GM23338 (cell line): ENCODE results near the gene KMT2C. TPM values are rescaled to one million over a fixed set of nuclear protein-coding genes. Genes with fewer than 3 reads are reported as not detected.

Experiments used
- ATAC-seq: fragments of 200-7000 bp; cut with Tn5 transposase; 3 replicates; pipeline ENCODE4 v1.9.1; 2020
- DNase-seq: peaks from one replicate; pipeline ENCODE4 v3.0.0-alpha.2; 2015; ENCODE audit warnings: low spot score
- H2AFZ ChIP-seq: fragments of 200-600 bp; sonication (generic); 2 replicates; pipeline ENCODE4 v1.8.0; 2016; ENCODE audit warnings: antibody characterized with exemption, mild to moderate bottlenecking, moderate library complexity
- H3F3A ChIP-seq: fragments of 200-600 bp; sonication (generic); replicated peaks from 2 replicates; pipeline ENCODE4 v1.8.0; 2017; ENCODE audit warnings: antibody characterized with exemption, mixed run types, low read depth
- H3K27ac ChIP-seq: fragments of 200-600 bp; sonication (generic); 2 replicates; pipeline ENCODE4 v1.6.1; 2016; ENCODE audit warnings: low read depth
- H3K27me3 ChIP-seq: fragments of 200-600 bp; sonication (generic); 2 replicates; pipeline ENCODE4 v1.8.0; 2016; ENCODE audit warnings: mild to moderate bottlenecking, mixed run types, moderate library complexity; ENCODE audit not compliant: insufficient read depth
- H3K36me3 ChIP-seq: fragments of 200-600 bp; sonication (generic); 2 replicates; pipeline ENCODE4 v1.8.0; 2016; ENCODE audit warnings: mild to moderate bottlenecking; ENCODE audit not compliant: insufficient read depth
- H3K4me1 ChIP-seq: fragments of 200-600 bp; sonication (generic); 2 replicates; pipeline ENCODE4 v1.8.0; 2016; ENCODE audit warnings: mild to moderate bottlenecking, moderate library complexity; ENCODE audit not compliant: insufficient read depth
- H3K4me2 ChIP-seq: fragments of 200-600 bp; sonication (generic); 2 replicates; pipeline ENCODE4 v1.7.1; 2017; ENCODE audit warnings: mixed run types
- H3K4me3 ChIP-seq: fragments of 200-600 bp; sonication (generic); 2 replicates; pipeline ENCODE4 v1.6.1; 2016; ENCODE audit warnings: mixed run types
- H3K79me2 ChIP-seq: fragments of 200-600 bp; sonication (generic); replicated peaks from 2 replicates; pipeline ENCODE4 v1.8.0; 2017; ENCODE audit warnings: mild to moderate bottlenecking; ENCODE audit not compliant: insufficient read depth
- H3K9me2 ChIP-seq: fragments of 200-600 bp; sonication (generic); 2 replicates; pipeline ENCODE4 v1.8.0; 2017; ENCODE audit not compliant: insufficient read depth
- H4K20me1 ChIP-seq: fragments of 200-600 bp; sonication (generic); replicated peaks from 2 replicates; pipeline ENCODE4 v1.8.0; 2017; ENCODE audit warnings: mild to moderate bottlenecking; ENCODE audit not compliant: insufficient read depth
- H3K27ac Mint-ChIP-seq: 2 replicates; pipeline ENCODE4 v1.8.0; 2020; ENCODE audit warnings: inconsistent platforms, mild to moderate bottlenecking, moderate library complexity, mixed read lengths
- H3K27me3 Mint-ChIP-seq: 3 replicates; pipeline ENCODE4 v1.8.0; 2022; ENCODE audit warnings: low read depth, mild to moderate bottlenecking, moderate library complexity, mixed read lengths, inconsistent platforms; ENCODE audit not compliant: insufficient read depth, poor library complexity
- H3K36me3 Mint-ChIP-seq: 3 replicates; pipeline ENCODE4 v1.8.0; 2021; ENCODE audit warnings: low read depth, mild to moderate bottlenecking, inconsistent platforms, moderate library complexity, mixed read lengths
- H3K4me1 Mint-ChIP-seq: 3 replicates; pipeline ENCODE4 v1.8.0; 2020; ENCODE audit warnings: mild to moderate bottlenecking, inconsistent platforms, mixed read lengths
- H3K4me3 Mint-ChIP-seq: 3 replicates; pipeline ENCODE4 v1.8.0; 2021; ENCODE audit warnings: moderate library complexity, mild to moderate bottlenecking, inconsistent platforms, mixed read lengths
- H3K9me3 Mint-ChIP-seq: 3 replicates; pipeline ENCODE4 v1.8.0; 2020; ENCODE audit warnings: moderate library complexity, mild to moderate bottlenecking, inconsistent platforms, mixed read lengths
- EZH2 ChIP-seq: fragments of 200-600 bp; sonication (generic); IDR thresholded peaks from one replicate; pipeline ENCODE4 v1.8.0; 2017; ENCODE audit warnings: antibody characterized with exemption, mild to moderate bottlenecking, low read depth; ENCODE audit not compliant: unreplicated experiment
- EZH2phosphoT487 ChIP-seq: fragments of 200-600 bp; sonication (generic); IDR thresholded peaks from one replicate; pipeline ENCODE4 v1.8.1; 2018; ENCODE audit warnings: antibody characterized with exemption; ENCODE audit not compliant: unreplicated experiment
- JUNB ChIP-seq: IDR thresholded peaks from one replicate; pipeline ENCODE4 v1.6.1; 2016; ENCODE audit warnings: antibody characterized with exemption; ENCODE audit not compliant: unreplicated experiment
- STAT1 ChIP-seq: IDR thresholded peaks from one replicate; pipeline ENCODE4 v1.6.1; 2016; ENCODE audit warnings: antibody characterized with exemption; ENCODE audit not compliant: unreplicated experiment
- ZNF114 ChIP-seq: fragments of 250-450 bp; sonication (Bioruptor Pico); IDR thresholded peaks from 2 replicates; pipeline ENCODE4 v1.5.0; 2020; ENCODE audit warnings: mild to moderate bottlenecking, moderate library complexity
- polyA plus RNA-seq: library from polyadenylated mRNA; unstranded; fragments of >200 nt; fragmentation: Nextera tagmentation; extraction: Ambion mirVana; gene quantifications from 2 replicates; pipeline ENCODE4 v1.2.1, GENCODE V29; 2016
- total RNA-seq: library from RNA; depleted of rRNA; stranded (reverse); fragments of >200 nt; shearing (Covaris generic); gene quantifications from 2 replicates; pipeline ENCODE4 v1.2.3, GENCODE V29; 2014
- TF ChIP-seq, protein P1 (sequence below): IDR thresholded peaks from 2 replicates; pipeline ENCODE4 v1.6.1; 2016; ENCODE audit warnings: antibody characterized with exemption
- TF ChIP-seq, protein P2 (sequence below): fragments of 250-450 bp; sonication (Bioruptor Pico); IDR thresholded peaks from 2 replicates; pipeline ENCODE4 v1.5.0; 2020; ENCODE audit warnings: mild to moderate bottlenecking, moderate library complexity

KMT2C gene
- total and polyA plus RNA-seq, 2 experiments from 2014 or later: 11.4 to 39.0 TPM

DNA sequence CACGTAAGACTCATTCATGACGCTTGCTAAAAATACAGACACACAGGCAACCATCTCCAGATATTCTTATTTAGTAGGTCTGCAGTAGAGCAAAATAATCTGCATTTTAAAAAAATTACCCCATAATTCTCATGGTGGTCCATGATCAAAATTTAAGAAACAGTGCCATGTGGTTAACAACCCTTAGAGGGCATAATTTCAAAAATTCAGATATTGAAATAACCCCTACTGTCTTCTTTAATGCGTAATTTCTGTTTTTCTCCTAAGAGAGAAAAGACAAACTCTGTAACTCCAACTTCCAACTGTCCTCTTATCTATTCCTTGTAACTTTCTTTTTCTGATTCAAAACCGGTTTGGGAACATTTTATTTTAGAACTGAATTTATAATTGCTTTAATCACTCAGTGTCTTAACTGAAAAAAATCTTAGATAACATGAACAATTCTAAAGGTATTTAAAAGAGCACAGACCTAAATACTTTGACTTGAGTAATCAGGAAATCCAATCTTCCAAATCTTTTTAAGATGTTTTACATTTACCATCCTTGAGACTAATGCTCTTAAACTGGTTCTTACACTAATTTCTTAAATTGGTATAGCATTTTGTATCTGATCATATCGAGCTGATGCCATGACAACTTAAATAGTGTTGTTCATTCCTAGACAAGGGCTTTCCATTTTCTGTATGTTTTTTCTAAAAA is 262.3 kb downstream of the KMT2C start:
- Histone ChIP-seq H3K27ac (no peak overlapping the region), H4K20me1 (no peaks in the 10 kb centered on the region), H3F3A (no peaks in the 10 kb centered on the region), H3K27me3 (no peaks in the 10 kb centered on the region), H3K4me2 (no peak overlapping the region), H3K36me3 (peaks cover 8% of the 10 kb centered on the region; the same call in 1 of the 2 replicates), H3K79me2 (no peaks in the 10 kb centered on the region), H3K4me1 (no peaks in the 10 kb centered on the region), H3K9me2 (no peaks in the 10 kb centered on the region), H2AFZ (no peak overlapping the region), H3K4me3 (no peak overlapping the region)
- DNase-seq (no peak), ATAC-seq (no peak)
- H3K36me3 Mint-ChIP-seq: peaks cover 14% of the 10 kb centered on the region; the same call in 2 of the 3 replicates
- no peaks in the 10 kb centered on the region for H3K27me3 Mint-ChIP-seq
- no peaks in the 10 kb centered on the region for H3K4me1 Mint-ChIP-seq
- no peaks in the 10 kb centered on the region for H3K9me3 Mint-ChIP-seq
- no peak overlapping the region for H3K4me3 Mint-ChIP-seq
- TF ChIP-seq STAT1: no peak
- TF ChIP-seq, protein P1, sequence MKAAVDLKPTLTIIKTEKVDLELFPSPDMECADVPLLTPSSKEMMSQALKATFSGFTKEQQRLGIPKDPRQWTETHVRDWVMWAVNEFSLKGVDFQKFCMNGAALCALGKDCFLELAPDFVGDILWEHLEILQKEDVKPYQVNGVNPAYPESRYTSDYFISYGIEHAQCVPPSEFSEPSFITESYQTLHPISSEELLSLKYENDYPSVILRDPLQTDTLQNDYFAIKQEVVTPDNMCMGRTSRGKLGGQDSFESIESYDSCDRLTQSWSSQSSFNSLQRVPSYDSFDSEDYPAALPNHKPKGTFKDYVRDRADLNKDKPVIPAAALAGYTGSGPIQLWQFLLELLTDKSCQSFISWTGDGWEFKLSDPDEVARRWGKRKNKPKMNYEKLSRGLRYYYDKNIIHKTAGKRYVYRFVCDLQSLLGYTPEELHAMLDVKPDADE: no peak
- no peak for TF ChIP-seq EZH2phosphoT487
- TF ChIP-seq ZNF114 (CRISPR knock-in tag): no peak
- TF ChIP-seq EZH2: no peak
- TF ChIP-seq, protein P2, sequence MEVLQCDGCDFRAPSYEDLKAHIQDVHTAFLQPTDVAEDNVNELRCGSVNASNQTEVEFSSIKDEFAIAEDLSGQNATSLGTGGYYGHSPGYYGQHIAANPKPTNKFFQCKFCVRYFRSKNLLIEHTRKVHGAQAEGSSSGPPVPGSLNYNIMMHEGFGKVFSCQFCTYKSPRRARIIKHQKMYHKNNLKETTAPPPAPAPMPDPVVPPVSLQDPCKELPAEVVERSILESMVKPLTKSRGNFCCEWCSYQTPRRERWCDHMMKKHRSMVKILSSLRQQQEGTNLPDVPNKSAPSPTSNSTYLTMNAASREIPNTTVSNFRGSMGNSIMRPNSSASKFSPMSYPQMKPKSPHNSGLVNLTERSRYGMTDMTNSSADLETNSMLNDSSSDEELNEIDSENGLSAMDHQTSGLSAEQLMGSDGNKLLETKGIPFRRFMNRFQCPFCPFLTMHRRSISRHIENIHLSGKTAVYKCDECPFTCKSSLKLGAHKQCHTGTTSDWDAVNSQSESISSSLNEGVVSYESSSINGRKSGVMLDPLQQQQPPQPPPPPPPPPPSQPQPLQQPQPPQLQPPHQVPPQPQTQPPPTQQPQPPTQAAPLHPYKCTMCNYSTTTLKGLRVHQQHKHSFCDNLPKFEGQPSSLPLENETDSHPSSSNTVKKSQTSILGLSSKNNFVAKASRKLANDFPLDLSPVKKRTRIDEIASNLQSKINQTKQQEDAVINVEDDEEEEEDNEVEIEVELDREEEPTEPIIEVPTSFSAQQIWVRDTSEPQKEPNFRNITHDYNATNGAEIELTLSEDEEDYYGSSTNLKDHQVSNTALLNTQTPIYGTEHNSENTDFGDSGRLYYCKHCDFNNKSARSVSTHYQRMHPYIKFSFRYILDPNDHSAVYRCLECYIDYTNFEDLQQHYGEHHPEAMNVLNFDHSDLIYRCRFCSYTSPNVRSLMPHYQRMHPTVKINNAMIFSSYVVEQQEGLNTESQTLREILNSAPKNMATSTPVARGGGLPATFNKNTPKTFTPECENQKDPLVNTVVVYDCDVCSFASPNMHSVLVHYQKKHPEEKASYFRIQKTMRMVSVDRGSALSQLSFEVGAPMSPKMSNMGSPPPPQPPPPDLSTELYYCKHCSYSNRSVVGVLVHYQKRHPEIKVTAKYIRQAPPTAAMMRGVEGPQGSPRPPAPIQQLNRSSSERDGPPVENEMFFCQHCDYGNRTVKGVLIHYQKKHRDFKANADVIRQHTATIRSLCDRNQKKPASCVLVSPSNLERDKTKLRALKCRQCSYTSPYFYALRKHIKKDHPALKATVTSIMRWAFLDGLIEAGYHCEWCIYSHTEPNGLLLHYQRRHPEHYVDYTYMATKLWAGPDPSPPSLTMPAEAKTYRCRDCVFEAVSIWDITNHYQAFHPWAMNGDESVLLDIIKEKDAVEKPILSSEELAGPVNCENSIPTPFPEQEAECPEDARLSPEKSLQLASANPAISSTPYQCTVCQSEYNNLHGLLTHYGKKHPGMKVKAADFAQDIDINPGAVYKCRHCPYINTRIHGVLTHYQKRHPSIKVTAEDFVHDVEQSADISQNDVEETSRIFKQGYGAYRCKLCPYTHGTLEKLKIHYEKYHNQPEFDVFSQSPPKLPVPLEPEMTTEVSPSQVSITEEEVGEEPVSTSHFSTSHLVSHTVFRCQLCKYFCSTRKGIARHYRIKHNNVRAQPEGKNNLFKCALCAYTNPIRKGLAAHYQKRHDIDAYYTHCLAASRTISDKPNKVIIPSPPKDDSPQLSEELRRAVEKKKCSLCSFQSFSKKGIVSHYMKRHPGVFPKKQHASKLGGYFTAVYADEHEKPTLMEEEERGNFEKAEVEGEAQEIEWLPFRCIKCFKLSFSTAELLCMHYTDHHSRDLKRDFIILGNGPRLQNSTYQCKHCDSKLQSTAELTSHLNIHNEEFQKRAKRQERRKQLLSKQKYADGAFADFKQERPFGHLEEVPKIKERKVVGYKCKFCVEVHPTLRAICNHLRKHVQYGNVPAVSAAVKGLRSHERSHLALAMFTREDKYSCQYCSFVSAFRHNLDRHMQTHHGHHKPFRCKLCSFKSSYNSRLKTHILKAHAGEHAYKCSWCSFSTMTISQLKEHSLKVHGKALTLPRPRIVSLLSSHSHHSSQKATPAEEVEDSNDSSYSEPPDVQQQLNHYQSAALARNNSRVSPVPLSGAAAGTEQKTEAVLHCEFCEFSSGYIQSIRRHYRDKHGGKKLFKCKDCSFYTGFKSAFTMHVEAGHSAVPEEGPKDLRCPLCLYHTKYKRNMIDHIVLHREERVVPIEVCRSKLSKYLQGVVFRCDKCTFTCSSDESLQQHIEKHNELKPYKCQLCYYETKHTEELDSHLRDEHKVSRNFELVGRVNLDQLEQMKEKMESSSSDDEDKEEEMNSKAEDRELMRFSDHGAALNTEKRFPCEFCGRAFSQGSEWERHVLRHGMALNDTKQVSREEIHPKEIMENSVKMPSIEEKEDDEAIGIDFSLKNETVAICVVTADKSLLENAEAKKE (CRISPR knock-in tag): no peak
- no peak for TF ChIP-seq JUNB
- no peak overlapping the region for H3K27ac Mint-ChIP-seq
